Measurements from ENCODE around the gene CALU. TPM values are rescaled to one million over a fixed set of nuclear protein-coding genes. Genes with fewer than 3 reads are reported as not detected.
A peak's percentile ranks its signal among the peaks of the same experiment; 100 is the strongest.

CALU gene
- total RNA-seq, 1 donor from 2014 or later: 47.1 TPM

GRCh38 chr7:128788446-128789412 is 49.6 kb downstream of the CALU start:
- no peak for DNase-seq

GRCh38 chr7:128790315-128791041 is 51.3 kb downstream of the CALU start:
- no peak for DNase-seq

- peak; percentile 58 for DNase-seq
These were observed 52.2 kb downstream of the CALU start, which contains the start of gene CCDC136 for GRCh38 chr7:128791121-128791971. TSS of gene CCDC136 (plus strand) at chr7:128791968. CDS start at chr7:128792412, 444 bp downstream.

- DNase-seq: no peak
These were observed 52.8 kb downstream of the CALU start for GRCh38 chr7:128791972-128792327.

GRCh38 chr7:128792471-128793180 is 53.5 kb downstream of the CALU start:
- no peak for DNase-seq

GRCh38 chr7:128793181-128793547 is 54.0 kb downstream of the CALU start:
- DNase-seq: no peak

- DNase-seq: no peak
These were observed 54.9 kb downstream of the CALU start for GRCh38 chr7:128794020-128794419.

- DNase-seq: no peak
These were observed 55.3 kb downstream of the CALU start for GRCh38 chr7:128794436-128794835.

GRCh38 chr7:128795129-128795528 is 56.0 kb downstream of the CALU start:
- DNase-seq: no peak

- no peak for DNase-seq
These were observed 57.2 kb downstream of the CALU start for GRCh38 chr7:128796327-128796726.

- no peak for DNase-seq
These were observed 60.3 kb downstream of the CALU start for GRCh38 chr7:128799451-128799850.

GRCh38 chr7:128800567-128800966 is 61.4 kb downstream of the CALU start:
- DNase-seq: no peak

- DNase-seq: no peak
These were observed 61.8 kb downstream of the CALU start for GRCh38 chr7:128801003-128801402.

GRCh38 chr7:128801667-128802418 is 62.7 kb downstream of the CALU start:
- no peak for DNase-seq

- DNase-seq: no peak
These were observed 65.3 kb downstream of the CALU start for GRCh38 chr7:128804484-128804883.

GRCh38 chr7:128805225-128805624 is 66.1 kb downstream of the CALU start:
- no peak for DNase-seq

- DNase-seq: no peak
These were observed 68.0 kb downstream of the CALU start for GRCh38 chr7:128807191-128807590.

- no peak for DNase-seq
These were observed 70.2 kb downstream of the CALU start for GRCh38 chr7:128809363-128809762.

GRCh38 chr7:128810473-128810872 is 71.3 kb downstream of the CALU start:
- DNase-seq: no peak

- no peak for DNase-seq
These were observed 71.8 kb downstream of the CALU start for GRCh38 chr7:128810997-128811396.

Data from occipital lobe (tissue), 2 donors.